ENCODE data around the gene RBM10. TPM values are rescaled to one million over a fixed set of nuclear protein-coding genes. Genes with fewer than 3 reads are reported as not detected.

Gene RBM10
- total RNA-seq, 4 donors from 2014 or later = 26.5 to 43.0 (median 35.2) TPM

GRCh38 chrX:47164420-47164819, 19.4 kb downstream of the RBM10 start:
- Histone ChIP-seq H3K27me3 (no peaks in the 10 kb centered on the region), H3K4me1 (no peaks in the 10 kb centered on the region), H3K27ac (no peak overlapping the region), H3K36me3 (no peaks in the 10 kb centered on the region), H3K9me3 (no peaks in the 10 kb centered on the region), H3K4me3 (replicated peaks in 1 of 3) (no peak overlapping the region)
- WGBS, 2 donors = 98 to 99% methylated on average over 3 of the region's 3 CpGs
- no peak for DNase-seq
- intact Hi-C loops (cut with DNase I) = no loop called here
- TF ChIP-seq CTCF (IDR thresholded peaks at IDR 0.05) (no peak), POLR2A (IDR thresholded peaks at IDR 0.05) (no peak)

- no peaks in the 10 kb centered on the region for H3K27me3 ChIP-seq
- no peak overlapping the region for H3K27ac ChIP-seq
- TF ChIP-seq POLR2A (IDR thresholded peaks at IDR 0.05) = no peak
- no peak for TF ChIP-seq CTCF (IDR thresholded peaks at IDR 0.05)
- H3K4me1 ChIP-seq = no peaks in the 10 kb centered on the region
- intact Hi-C loops (cut with DNase I) = no loop called here
- no peaks in the 10 kb centered on the region for H3K9me3 ChIP-seq
- whole genome bisulfite sequencing, 2 donors = 85 to 94% methylated on average over 5 of the region's 5 CpGs
- no peak overlapping the region for H3K4me3 ChIP-seq (replicated peaks in 1 of 3)
- H3K36me3 ChIP-seq = no peaks in the 10 kb centered on the region
- peak in 1 of 2 donors; percentile 34 for DNase-seq
Measured at GRCh38 chrX:47166126-47166525, 21.1 kb downstream of the RBM10 start.

DNA sequence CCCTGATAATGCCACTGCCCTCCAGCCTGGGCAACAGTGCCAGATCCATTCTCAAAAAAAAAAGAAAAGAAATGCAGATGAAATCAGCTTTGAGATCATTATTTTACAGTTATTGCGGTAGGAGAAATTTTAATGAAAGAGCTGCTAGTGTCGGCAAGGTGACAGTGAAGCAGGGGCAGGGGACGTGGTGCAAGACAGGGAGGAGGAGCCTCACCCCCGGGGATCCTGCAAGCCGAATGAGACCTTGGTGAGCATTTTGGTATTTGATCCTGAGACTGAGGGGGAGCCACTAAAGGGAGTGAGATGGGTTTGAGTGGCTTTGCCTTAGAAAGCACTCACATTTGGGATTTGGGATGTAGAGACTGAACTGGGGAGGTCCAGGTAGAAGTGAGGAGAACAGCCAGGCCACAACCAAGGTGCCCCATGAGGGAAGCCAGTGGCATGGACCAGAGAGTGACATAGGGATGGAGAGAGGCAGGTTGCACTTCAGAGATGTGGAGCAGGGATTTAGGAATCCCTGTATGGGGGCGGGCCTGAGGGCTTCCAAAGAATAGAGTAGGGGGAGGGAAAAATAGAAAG, 23.6 kb downstream of the RBM10 start:
- 91 to 92% methylated on average over 6 of the region's 6 CpGs for WGBS, 2 donors
- DNase-seq = no peak
- intact Hi-C loops (cut with DNase I) = no loop called here

GRCh38 chrX:47169273-47169672, 24.3 kb downstream of the RBM10 start:
- Histone ChIP-seq H3K9me3 (no peaks in the 10 kb centered on the region), H3K36me3 (peaks cover 4 to 6% of the 10 kb centered on the region in 2 donors), H3K27ac (no peak overlapping the region), H3K27me3 (no peaks in the 10 kb centered on the region), H3K4me3 (replicated peaks in 1 of 3) (no peak overlapping the region), H3K4me1 (no peaks in the 10 kb centered on the region)
- WGBS, 2 donors = 98 to 100% methylated on average over 1 to 8 of the region's 19 CpGs
- intact Hi-C loops (cut with DNase I) = no loop called here
- DNase-seq = no peak
- TF ChIP-seq POLR2A (IDR thresholded peaks at IDR 0.05) (no peak), CTCF (IDR thresholded peaks at IDR 0.05) (no peak)

More for the DNA sequence above, 23.6 kb downstream of the RBM10 start:
- H3K9me3 ChIP-seq = no peaks in the 10 kb centered on the region
- H3K27me3 ChIP-seq = no peaks in the 10 kb centered on the region
- no peak overlapping the region for H3K4me3 ChIP-seq (replicated peaks in 1 of 3)
- H3K4me1 ChIP-seq = no peaks in the 10 kb centered on the region
- no peak for TF ChIP-seq CTCF (IDR thresholded peaks at IDR 0.05)
- no peak for TF ChIP-seq POLR2A (IDR thresholded peaks at IDR 0.05)
- peaks cover 4 to 6% of the 10 kb centered on the region in 2 donors for H3K36me3 ChIP-seq
- H3K27ac ChIP-seq = no peak overlapping the region

GRCh38 chrX:47169726-47170515, 24.9 kb downstream of the RBM10 start:
- intact Hi-C loops (cut with DNase I) = no loop called here
- H3K36me3 ChIP-seq = peaks cover 4 to 8% of the 10 kb centered on the region in 2 donors

More at GRCh38 chrX:47169726-47170515, 24.9 kb downstream of the RBM10 start:
- H3K27ac ChIP-seq = no peak overlapping the region
- no peaks in the 10 kb centered on the region for H3K27me3 ChIP-seq
- no peak for TF ChIP-seq POLR2A (IDR thresholded peaks at IDR 0.05)
- TF ChIP-seq CTCF (IDR thresholded peaks at IDR 0.05) = no peak
- H3K4me3 ChIP-seq (replicated peaks in 1 of 3) = no peak overlapping the region
- 70 to 98% methylated on average over 2 to 6 of the region's 13 CpGs for WGBS, 2 donors
- DNase-seq = no peak
- no peaks in the 10 kb centered on the region for H3K4me1 ChIP-seq
- no peaks in the 10 kb centered on the region for H3K9me3 ChIP-seq
